ENCODE data around the gene ORM2.
A peak's percentile ranks its signal among the peaks of the same experiment; 100 is the strongest.
"Not testable (repeated sequence)": the region's sequence is repeated elsewhere in the genome, so short reads cannot be mapped to it uniquely, and the experiment has no call there.

ORM2 gene

DNA sequence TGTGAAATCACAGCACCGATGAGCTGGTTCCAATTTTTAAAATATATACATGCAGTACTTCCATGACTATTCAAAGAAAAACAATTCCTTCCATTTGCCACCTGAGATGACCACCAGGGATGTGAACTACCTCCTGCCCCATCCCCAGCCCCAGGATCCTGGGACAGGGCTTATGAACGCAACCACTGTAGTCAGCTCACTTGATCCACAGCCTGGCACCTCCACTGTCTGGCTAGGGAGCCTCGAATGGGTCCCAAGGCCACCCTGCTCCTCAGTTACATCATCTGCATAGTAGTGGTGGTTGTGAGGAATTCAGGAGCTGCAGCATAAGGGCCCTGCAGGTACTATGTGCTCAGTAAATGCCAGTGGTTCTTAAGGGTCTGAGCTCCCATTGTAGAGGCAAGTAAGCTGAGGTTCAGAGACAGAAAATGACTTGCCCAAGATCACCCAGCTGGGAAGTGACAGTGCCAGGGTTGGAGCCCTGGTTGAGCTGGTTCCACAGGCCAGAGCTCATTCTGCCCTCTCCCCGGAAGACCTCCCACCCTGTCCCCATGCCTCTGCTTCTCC lies 2.9 kb downstream of the ORM2 start:
- DNase-seq = not testable (repeated sequence)

DNA sequence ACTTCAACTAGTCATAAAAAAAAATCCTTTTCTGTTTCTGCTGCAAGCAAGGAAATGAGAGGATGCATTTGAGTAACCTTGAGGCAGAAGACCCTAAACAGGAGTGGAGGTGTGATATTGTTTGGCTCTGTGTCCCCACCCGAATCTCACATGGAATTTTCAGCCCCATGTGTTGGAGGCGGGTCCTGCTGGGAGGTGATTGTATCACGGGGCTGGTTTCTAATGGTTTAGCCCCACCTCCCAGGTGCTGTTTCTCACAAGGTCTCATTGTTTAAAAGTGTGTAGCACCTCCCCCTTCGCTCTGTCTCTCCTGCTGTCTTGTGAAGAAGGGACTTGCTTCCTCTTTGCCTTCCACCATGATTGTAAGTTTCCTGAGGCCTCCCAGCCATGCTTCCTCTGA lies 4.0 kb downstream of the ORM2 start:
- not testable (repeated sequence) for DNase-seq

DNA sequence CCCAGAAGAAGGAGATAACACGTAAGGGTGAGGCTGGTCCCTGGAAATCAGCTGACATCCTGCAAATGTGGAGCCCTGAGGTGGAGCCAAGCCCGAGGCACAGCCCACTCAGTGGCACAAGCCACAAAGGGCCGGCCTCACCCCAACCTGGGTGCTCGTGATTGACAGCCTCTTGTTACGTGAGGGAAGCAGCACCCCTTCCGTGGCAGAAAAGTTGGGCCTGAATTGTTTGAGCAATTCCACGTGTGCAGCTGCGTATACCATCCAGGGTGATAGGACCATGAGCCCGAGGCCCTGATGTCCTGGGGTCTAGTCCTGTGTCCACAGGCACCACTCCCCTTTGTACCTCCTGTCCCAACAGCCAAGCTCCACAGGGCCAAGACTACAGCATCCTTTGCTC lies 4.8 kb downstream of the ORM2 start:
- DNase-seq = no peak

DNA sequence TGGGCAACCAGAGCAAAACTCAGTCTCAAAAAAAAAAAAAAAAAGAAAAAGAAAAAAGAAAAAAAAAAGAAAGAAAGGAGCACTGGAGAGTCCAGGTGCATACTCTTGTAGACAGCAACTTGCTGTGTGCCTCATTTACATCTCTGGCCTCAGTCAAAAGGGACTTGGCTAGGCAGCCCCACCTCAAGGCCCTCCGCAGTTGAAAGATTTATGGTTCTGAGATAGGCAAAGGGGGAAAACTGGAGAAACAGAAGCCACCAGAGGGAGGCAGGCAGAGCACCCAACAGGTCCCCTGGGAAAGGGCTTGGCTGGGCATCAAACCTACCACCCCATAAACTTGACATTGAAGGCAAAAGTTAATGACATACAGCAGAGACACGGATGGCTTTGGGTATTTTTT lies 6.1 kb downstream of the ORM2 start:
- DNase-seq = no peak

DNA sequence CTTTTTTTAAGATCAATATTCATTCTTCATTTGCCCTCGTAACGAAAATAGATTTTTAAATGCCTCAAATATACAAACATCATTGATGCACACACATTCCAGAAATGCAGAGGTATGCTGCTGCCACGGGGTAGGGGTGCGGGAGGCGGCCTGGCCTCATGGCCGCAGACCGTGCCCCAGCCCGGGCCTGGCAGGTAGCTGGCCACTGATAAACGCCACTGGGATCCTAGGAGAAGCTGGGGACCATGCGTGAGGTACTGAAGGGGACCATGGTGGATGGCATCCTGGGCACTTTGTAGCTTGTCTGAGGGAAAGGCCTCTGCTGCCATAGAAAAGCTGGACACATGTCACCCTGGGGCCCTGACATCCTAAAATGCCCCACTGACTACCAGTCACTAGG lies 6.5 kb downstream of the ORM2 start:
- DNase-seq = no peak

DNA sequence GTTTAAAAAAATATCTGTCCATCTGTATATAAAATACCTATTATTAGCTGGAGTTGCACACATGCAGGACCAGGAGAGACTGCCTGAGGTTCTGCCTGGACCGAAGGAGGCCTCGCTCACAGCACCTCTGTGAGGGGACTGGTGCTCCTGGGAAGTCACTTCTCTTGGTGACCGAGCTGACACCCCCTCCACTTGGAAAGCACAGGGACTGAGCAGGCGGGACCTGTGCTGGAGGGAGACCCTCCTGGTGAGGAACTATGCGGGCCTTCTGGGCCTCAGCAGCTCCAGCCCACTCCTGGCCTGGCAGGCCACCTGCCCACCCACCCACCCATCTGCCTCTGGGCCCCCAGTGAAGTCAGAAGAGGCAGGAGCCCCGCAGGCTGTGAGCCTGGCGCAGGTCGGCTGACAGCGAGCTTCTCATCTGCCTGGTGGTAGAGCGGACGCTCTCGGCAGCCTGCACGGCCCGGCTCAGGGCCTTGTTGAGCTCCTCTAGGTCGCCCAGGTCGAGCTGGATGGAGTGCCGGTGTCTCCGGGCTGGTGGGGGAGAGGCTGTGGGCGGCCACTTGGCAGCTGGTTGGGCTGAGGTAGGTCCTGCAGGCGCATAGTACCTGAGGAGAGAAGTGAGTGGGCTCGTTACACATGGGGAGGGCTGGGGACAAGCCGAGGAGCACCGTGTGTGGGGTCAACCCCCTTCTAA lies 7.2 kb downstream of the ORM2 start:
- DNase-seq = no peak

DNA sequence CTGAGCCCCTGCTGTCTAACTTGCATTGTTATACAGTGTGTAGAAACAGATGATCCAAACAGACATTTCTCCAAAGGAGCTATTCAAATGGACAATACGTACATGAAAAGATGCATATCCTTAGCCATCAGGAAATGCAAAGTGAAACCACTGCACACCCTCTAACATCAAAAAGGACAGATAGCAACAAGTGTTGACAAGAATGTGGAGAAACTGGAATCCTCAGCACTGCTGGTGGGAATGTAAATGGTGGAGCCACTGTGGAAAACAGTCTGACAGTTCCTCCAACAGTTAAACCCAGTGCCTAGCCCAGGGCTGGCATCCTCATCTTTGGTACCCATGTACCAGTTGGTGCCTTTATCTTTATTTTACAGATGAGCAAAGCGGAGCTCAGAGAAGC lies 8.5 kb downstream of the ORM2 start:
- no peak for DNase-seq

DNA sequence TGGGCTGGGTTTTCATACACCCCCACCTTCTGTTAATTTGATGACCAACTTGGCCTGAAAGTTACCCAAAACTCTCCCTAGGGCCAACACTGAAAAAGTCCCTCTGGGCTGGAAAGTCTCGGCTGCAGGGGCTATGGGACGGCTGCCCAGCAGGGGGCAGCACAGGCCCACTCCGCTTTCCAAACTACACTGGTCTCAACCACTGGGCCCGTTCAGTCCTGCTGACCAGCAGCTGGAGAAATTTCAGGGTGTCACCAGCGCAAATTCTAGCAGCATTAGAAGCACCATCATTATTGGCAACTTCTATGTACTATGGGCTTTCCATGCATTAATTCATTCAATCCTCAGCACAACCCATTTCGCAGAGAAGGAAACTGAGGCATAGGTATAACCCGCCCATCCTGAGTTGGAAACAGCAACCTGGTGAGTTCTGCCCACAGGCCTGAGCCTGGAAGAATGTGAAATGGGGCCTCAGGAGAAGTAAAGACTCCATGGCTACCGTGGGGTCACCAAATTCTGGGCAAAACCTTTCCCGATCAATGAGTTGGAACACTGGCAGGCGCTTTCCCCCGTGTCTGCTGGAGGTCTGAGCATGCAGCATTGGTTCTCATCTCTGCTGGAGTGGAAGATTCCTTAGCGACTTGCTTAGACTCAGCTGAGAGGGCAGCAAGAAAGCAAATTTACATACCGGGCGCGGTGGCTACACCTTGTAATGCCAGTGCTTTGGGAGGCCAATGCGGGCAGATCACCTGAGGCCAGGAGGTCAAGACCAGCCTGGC lies 9.7 kb downstream of the ORM2 start:
- DNase-seq = peak; percentile 13 to 24

DNA sequence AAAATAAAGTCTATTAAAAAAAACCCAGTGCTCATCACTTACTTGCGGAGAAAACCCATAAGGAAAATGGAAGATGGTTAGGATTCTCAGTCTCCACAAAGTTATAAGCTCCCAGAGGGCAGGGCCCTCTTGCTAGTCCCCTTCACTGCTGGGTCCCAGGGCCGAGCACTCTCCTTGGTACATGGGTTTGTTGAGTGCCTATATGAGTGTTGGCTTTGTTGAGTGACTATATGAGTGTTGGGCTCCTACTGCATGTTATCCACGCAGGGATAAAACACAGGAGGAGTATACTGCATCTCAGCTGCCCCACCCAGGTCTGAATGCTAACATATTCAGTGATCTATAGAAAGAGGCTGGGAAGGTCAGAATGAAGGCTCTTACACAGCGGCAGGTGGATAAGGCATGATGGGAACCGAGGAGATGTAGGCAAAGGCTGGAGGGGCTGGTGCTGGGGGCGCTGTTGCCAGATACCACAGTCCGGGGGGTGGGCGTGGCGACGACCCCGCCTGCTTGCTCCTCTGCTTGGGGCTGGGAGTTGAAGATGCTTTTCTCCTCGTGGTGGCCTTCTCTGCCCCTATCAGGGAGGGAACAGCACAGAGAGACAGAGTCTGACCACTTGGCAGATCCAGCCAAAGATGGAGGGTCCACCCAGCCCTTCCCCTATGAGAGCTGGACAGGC lies 11.6 kb downstream of the ORM2 start:
- DNase-seq = no peak

DNA sequence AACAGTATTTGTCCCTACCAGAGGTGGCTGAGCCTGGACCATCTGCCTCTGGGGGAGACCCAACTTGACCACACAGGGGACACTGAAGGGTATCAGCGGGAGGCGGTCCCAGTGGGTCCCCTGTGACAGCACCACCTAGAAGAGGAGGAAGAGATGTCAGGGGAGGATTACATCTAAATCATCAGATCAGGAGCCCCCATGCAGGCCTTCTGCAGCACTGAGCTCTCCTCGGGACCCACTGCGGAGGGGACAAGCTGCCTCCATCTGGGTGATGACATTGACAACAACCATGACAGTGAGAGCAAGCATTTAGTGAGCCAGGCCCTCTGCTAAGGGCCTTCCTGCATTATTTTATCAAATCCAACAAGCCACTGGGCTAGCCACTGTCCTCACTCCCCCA lies 12.3 kb downstream of the ORM2 start:
- no peak for DNase-seq

DNA sequence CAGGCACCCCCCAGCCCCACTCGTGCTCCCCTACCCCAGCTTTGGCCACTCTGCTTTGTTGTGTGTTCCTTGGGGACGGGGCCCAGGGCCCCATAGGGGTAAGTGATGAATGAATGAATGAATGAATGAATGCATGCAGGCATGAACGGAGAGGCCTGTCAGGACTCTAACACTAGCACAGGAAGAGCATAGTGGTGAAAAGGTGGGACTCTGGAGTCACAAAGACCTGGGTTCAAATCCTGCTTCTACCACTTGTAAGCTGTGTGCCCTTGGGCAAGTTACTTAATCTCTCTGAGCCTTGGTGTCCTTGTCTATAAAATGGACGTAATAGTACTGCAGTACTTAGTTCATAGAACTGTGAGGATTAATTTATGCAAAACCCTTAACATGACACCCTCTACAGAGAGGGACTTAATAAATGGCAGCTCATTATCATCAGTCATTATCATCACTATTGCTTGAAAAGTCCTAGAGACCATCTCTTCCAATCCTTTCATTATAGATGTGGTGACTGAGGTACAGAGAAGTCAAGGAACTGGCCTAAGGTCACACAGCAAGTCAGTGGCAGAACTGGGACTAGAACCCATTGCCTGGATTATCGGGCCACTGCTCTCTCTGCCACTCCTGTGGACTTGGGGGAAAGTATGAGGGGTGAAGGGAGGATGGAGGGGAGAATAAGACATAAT lies 13.2 kb downstream of the ORM2 start:
- no peak for DNase-seq

DNA sequence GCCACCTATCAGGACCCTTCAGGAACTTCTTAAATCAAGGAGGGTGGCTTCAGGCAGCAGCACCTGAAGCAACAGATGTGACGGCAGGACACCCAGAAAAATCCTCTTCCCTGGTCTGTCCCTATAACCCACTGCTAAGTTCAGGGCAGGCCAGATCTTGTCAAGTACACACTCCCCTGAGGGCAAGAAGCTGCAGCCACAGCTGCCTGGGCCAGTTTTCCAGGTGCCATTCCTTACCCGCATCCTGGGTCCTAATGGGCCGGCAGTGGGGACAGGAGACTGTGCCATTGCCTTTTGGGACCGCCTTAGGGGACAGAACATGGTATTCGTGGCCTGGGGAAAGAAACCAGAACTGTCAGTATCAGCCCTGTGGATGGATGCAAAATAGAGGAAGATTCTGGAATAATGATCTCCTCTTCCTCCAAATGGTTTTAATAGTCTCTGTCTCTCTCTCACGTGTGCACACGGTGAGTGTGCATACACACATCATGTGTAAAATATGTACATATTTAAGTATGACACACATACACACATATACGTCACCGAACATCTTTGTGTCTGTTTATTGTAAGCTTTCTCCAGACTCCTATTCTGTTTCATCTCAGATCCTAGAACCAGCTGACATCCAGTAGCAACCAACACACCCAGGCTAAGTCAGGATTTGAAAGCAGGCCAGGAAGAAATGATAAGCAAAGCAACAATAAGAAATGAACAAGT lies 14.0 kb downstream of the ORM2 start:
- no peak for DNase-seq

DNA sequence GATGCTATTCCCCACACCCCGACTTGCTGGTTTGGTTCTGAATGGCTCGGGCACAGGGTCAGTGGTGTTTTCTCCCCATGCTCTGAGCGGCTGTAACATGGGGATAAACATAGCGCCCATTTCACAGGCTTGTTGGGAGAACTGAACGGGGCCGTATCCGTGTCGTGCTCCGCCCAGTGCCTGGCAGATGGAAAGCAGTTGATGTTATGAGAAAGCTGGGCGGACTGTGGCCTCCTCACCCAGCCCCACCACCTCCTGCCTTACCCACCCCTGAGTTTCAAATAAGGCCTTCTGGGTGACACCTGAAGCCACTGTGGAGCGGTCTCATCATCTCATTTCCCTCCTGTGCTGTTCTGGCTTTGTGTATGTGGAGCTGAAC lies 14.5 kb downstream of the ORM2 start:
- no peak for DNase-seq

DNA sequence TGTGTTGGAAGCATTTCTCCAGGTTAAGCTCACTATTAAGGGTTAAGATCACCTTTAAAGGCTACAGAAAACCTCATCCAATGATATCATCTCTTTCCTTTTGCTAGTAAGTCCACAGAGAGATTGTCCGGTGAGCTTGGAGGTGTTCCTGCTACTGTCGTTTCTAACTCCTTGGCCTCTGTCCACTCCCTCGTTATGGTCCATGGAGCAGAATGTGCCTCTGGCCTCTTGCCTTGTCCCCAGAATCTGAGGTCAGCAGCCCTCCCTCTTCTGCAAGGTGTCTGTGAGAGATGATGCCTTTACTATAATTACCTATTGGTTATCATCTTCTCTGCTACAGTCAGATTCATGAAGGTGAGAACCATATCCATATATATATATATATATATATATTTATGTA lies 15.0 kb downstream of the ORM2 start:
- DNase-seq = no peak

DNA sequence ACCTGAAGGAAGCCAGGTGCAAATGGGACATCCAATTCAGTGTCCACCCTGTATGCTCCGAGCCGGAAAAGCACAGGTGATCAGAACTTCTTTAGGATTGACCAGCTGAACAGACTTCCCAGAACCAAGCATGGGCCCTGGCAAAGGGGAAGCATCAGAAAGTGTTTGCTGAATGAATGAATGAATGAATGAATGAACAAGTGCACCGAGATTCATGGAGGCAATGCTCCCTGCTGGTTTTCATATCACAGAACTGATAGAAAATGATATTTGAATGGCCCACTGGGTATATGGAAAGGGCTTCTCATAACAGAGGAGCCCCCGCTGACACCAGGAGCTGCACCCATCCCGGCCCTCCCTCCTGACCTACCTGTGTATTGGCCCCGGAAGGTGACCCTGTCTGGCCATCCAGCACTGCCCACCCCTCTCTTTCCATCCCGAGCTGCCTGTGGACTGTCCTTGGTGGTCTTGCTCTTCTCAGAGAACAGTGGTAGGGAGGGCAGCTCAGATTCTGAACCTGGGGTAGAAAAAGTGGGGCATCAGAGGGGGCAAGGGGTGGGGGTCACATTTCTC lies 15.9 kb downstream of the ORM2 start:
- DNase-seq = no peak

DNA sequence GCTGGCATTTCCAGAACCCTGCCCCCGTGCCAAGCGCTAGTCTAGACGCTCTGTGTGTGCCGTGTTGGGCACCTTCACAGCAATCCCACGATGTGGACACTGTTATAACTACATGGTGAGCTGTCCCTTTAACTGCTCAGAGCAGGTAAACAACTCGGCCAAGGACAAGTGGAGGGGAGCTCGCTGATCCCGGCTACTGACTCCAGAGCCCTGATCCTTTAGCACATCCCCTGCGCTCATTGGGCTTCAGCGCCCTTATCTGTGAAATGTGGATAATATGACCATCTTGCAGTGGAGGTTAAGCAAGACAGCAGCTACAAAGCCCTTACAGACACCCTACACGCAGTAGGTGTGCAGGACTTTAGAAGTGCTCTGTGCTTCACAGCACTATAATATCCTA lies 16.5 kb downstream of the ORM2 start:
- no peak for DNase-seq

DNA sequence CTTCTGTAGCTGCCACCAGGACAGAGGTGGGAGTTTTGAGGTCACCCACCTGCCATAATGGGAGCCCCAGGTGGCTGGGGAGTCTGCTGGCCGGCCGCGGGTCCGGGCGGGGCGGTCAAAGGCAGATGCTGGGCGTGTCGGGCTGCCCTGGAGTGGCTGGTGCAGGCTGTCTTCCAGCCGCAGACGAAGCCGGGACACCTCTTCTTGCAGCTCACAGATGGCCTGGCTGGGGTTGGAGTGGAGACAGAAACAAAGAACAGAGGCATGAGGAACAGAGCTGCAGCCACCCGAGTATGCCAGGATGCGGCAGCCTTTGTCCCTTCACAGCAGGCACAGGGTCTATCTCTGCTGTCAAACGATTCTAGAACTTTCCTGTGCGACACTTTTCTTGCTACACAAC lies 18.0 kb downstream of the ORM2 start:
- no peak for DNase-seq

DNA sequence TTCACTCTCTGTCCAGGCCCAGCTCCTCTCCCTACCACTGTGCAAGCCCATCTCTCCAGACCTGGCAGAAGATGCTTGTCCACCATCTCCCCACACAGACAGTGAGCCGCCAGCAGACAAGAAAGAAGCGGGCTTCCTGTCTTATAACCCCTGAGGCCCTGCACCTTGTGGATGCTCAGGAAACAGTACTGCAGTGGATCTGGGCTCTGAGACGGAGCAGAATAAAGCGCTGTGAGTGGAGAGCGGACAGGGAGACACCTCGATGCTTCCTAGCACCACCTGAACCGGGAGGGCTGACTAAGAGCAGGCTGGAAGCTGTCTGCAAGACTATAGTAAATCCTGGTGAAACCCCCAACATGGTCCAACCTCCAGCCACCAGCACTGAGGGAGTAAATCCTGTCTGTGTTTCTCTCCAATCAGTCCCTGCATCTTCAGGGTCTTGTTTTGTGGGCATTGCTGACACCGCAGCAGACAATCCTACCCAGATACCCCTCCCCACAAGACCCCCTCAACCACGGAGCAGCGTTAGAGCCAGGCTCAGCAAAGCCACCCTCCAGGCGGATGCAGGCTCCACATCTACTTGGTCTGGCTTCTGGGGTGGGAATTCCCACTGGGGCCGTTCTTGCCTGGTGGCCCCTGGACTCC lies 18.7 kb downstream of the ORM2 start:
- DNase-seq = no peak

DNA sequence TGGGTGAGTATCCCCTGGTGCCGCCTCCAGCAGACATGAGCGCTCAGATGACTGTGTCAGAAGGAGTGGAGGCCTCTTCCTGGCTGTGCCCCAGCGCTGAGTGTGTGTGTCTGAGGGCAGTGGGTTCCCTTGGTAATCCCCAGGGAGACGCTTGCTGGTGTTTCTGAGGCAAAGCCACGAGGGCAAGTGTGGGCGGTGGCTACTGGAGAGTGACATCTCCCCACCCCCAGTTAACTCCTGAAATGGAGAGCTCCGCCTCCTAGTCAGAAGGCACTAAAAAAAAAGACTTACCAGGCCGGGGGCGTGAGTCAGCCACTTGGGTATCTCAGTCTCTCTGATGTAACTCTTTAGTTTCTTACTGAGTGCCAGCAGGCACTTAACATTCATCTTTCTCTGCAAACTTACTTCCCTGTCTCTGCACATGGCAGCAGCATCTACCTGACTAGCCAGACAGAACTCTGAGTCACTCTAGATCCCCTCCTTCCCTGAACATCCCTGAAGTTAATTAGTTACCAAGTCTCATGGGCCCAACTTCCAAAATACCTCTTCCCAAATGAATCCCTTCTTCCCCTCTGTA lies 19.3 kb downstream of the ORM2 start:
- no peak for DNase-seq

DNA sequence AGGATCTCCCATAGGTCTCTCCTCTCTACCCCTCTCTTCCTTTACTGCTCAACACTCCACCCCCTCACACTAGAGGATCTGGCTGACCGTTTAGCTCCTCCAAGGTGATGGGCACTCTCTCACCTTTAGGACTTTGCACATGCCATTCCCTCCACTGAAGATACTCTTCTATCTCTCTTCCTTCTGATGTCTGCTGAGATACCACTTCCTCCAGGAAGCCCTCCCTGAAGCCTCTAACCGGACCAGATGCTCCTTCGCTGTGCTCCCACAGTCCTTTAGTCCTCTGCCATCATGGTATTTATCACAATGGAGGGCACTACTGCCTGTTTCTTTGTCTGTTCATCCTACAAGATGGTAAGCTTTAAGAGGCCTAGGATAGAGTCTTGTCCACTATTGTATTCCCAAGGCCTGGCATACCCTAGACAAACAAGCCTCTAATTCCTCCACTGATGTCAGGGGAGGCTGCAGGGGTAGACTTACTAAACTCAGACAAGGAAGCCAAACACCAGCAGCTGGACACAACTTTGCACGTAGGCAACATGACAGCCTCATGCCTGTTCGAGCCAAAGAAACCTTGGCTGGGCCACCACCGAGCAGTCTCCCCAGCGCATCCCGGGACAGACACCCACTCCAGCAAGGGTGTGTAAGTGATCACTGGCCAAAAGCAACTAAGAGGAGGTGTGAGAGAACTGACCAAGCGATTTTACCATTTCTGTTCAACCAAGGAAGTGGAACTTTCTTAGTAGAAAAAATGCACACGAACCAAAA lies 20.2 kb downstream of the ORM2 start:
- no peak for DNase-seq

All from NCI-H2081 (cell line).